ENCODE data around the gene SORBS2. TPM values are rescaled to one million over a fixed set of nuclear protein-coding genes. Genes with fewer than 3 reads are reported as not detected.

SORBS2 gene
- total RNA-seq, 1 experiment from 2014 or later = 0.34 TPM

GRCh38 chr4:185665655-185666054 is 146.3 kb downstream of the SORBS2 start:
- ATAC-seq (no peak), DNase-seq (ENCODE audit: low read depth, low spot score) (no peak)
- no peaks in the 10 kb centered on the region for H4K20me1 ChIP-seq (ENCODE audit: insufficient read depth)
- H3K27me3 ChIP-seq (ENCODE audit: insufficient read depth, low read length) = no peaks in the 10 kb centered on the region
- TF ChIP-seq SRF (IDR thresholded peaks at IDR 0.05; ENCODE audit: low read depth) = no peak
- TF ChIP-seq TCF7L2 (IDR thresholded peaks at IDR 0.05; ENCODE audit: borderline replicate concordance, extremely low read depth, insufficient read depth, insufficient read length) = no peak
- no peak for TF ChIP-seq CEBPB (IDR thresholded peaks at IDR 0.05; ENCODE audit: low read depth)
- no peak for TF ChIP-seq JUND (IDR thresholded peaks at IDR 0.05)
- TF ChIP-seq ELF1 (IDR thresholded peaks at IDR 0.05; ENCODE audit: borderline replicate concordance, low read depth) = no peak
- no peak for TF ChIP-seq CTCF (IDR thresholded peaks at IDR 0.05 in 2 of 3, conservative IDR thresholded peaks at IDR 0.05 in 1 of 3; ENCODE audit: borderline replicate concordance in 1 of 3, insufficient read depth in 1 of 3, low read depth in 2 of 3, low read length in 2 of 3)
- no peak for TF ChIP-seq EZH2phosphoT487 (IDR thresholded peaks at IDR 0.05; ENCODE audit: borderline replicate concordance)
- TF ChIP-seq MAX (IDR thresholded peaks at IDR 0.05) = no peak
- no peaks in the 10 kb centered on the region for H3K9me3 ChIP-seq (ENCODE audit: control insufficient read depth in 1 of 2, insufficient read depth in 1 of 2, low read depth in 1 of 2, low read length in 2 of 2)
- H2AFZ ChIP-seq (ENCODE audit: low read depth, low read length, poor library complexity, severe bottlenecking) = no peak overlapping the region
- ChIA-PET RAD21 (ENCODE audit: low non-redundant PET in 1 of 2, low total read pairs in 2 of 2, uncharacterized antibody in 2 of 2, unreplicated experiment in 2 of 2) (no interaction called here), CTCF (no interaction called here), POLR2A (no interaction called here)
- H3K36me3 ChIP-seq (ENCODE audit: control insufficient read depth in 1 of 2, insufficient read depth in 2 of 2, low read length in 2 of 2) = no peaks in the 10 kb centered on the region
- no peaks in the 10 kb centered on the region for H3K79me2 ChIP-seq (ENCODE audit: insufficient read depth, low read length)
- H3K9me2 ChIP-seq (ENCODE audit: insufficient read depth) = no peaks in the 10 kb centered on the region
- H3K27ac ChIP-seq (ENCODE audit: low read depth, low read length) = no peak overlapping the region
- intact Hi-C loops (cut with micrococcal nuclease) = no loop called here
- no TSS peak for BruUV-seq (replicated peaks)
- H3K4me2 ChIP-seq (ENCODE audit: low read length) = no peak overlapping the region
- H3K4me3 ChIP-seq (replicated peaks in 1 of 2; ENCODE audit: low read depth in 1 of 2, low read length in 2 of 2) = no peak overlapping the region
- no peak overlapping the region for H3K9ac ChIP-seq (ENCODE audit: low read length)
- no peaks in the 10 kb centered on the region for H3K4me1 ChIP-seq (ENCODE audit: control insufficient read depth in 1 of 2, insufficient read depth in 2 of 2, low read length in 2 of 2)

- no peaks in the 10 kb centered on the region for H3K79me2 ChIP-seq (ENCODE audit: insufficient read depth, low read length)
- ChIA-PET POLR2A (no interaction called here), CTCF (no interaction called here), RAD21 (ENCODE audit: low non-redundant PET in 1 of 2, low total read pairs in 2 of 2, uncharacterized antibody in 2 of 2, unreplicated experiment in 2 of 2) (no interaction called here)
- H2AFZ ChIP-seq (ENCODE audit: low read depth, low read length, poor library complexity, severe bottlenecking) = no peak overlapping the region
- no peaks in the 10 kb centered on the region for H3K9me2 ChIP-seq (ENCODE audit: insufficient read depth)
- intact Hi-C loops (cut with micrococcal nuclease) = no loop called here
- H3K9me3 ChIP-seq (ENCODE audit: control insufficient read depth in 1 of 2, insufficient read depth in 1 of 2, low read depth in 1 of 2, low read length in 2 of 2) = no peaks in the 10 kb centered on the region
- no peaks in the 10 kb centered on the region for H3K36me3 ChIP-seq (ENCODE audit: control insufficient read depth in 1 of 2, insufficient read depth in 2 of 2, low read length in 2 of 2)
- no peak for DNase-seq (ENCODE audit: low read depth, low spot score)
- H3K4me3 ChIP-seq (replicated peaks in 1 of 2; ENCODE audit: low read depth in 1 of 2, low read length in 2 of 2) = no peak overlapping the region
- H3K27me3 ChIP-seq (ENCODE audit: insufficient read depth, low read length) = no peaks in the 10 kb centered on the region
- no peak overlapping the region for H3K27ac ChIP-seq (ENCODE audit: low read depth, low read length)
- H4K20me1 ChIP-seq (ENCODE audit: insufficient read depth) = no peaks in the 10 kb centered on the region
- ATAC-seq = no peak
- no peaks in the 10 kb centered on the region for H3K4me1 ChIP-seq (ENCODE audit: control insufficient read depth in 1 of 2, insufficient read depth in 2 of 2, low read length in 2 of 2)
- no peak overlapping the region for H3K9ac ChIP-seq (ENCODE audit: low read length)
- BruUV-seq (replicated peaks) = no TSS peak
- no peak overlapping the region for H3K4me2 ChIP-seq (ENCODE audit: low read length)
- TF ChIP-seq YY1 (IDR thresholded peaks at IDR 0.05; ENCODE audit: extremely low read depth, insufficient replicate concordance, low read depth, low read length) = no peak
- no peak for TF ChIP-seq JUND (IDR thresholded peaks at IDR 0.05)
- TF ChIP-seq RAD21 (IDR thresholded peaks at IDR 0.05; ENCODE audit: low read depth) = no peak
- no peak for TF ChIP-seq REST (IDR thresholded peaks at IDR 0.05; ENCODE audit: low read depth)
- no peak for TF ChIP-seq CEBPB (IDR thresholded peaks at IDR 0.05; ENCODE audit: low read depth)
- TF ChIP-seq CTCF (IDR thresholded peaks at IDR 0.05 in 2 of 3, conservative IDR thresholded peaks at IDR 0.05 in 1 of 3; ENCODE audit: borderline replicate concordance in 1 of 3, insufficient read depth in 1 of 3, low read depth in 2 of 3, low read length in 2 of 3) = no peak
- no peak for TF ChIP-seq SP1 (IDR thresholded peaks at IDR 0.05; ENCODE audit: low read depth)
- TF ChIP-seq EZH2phosphoT487 (IDR thresholded peaks at IDR 0.05; ENCODE audit: borderline replicate concordance) = no peak
Measured at GRCh38 chr4:185664481-185664880, 147.5 kb downstream of the SORBS2 start.
